Measurements from ENCODE around the gene AFMID.
A peak's percentile ranks its signal among the peaks of the same experiment; 100 is the strongest.
"Not testable (repeated sequence)": the region's sequence is repeated elsewhere in the genome, so short reads cannot be mapped to it uniquely, and the experiment has no call there.

The AFMID gene

GRCh38 chr17:78137392-78138203, 49.6 kb upstream of the AFMID start:
- H3K36me3 ChIP-seq (ENCODE audit: control insufficient read depth in 2 of 2, insufficient read depth in 1 of 2, low read length in 2 of 2), result no peaks in the 10 kb centered on the region
- H3K4me3 ChIP-seq (ENCODE audit: low read depth, low read length), result no peak overlapping the region
- TF ChIP-seq REPIN1 (tag by site-specific recombination; IDR thresholded peaks at IDR 0.05; ENCODE audit: low read depth) (no peak), CTCF (tag by site-specific recombination; IDR thresholded peaks at IDR 0.05) (peak; percentile 73), ZNF580 (tag by site-specific recombination; IDR thresholded peaks at IDR 0.05) (peak; percentile 95)
- H3K9me3 ChIP-seq (ENCODE audit: control insufficient read depth, insufficient read depth, low read depth, low read length), result no peaks in the 10 kb centered on the region
- ChIA-PET POLR2A (interaction anchor here (1.8 kb wide), 1 partner anchor 37 kb away, joined by 9 read pairs; no protein-coding TSS in a partner anchor), CTCF (interaction anchor here (0.5 to 2.6 kb wide), 15 partner anchors 9 to 113 kb away, joined by 3 to 9 read pairs (median 4); partner anchors contain the start of genes AFMID, C17orf99 and TK1)
- no peaks in the 10 kb centered on the region for H3K4me1 ChIP-seq (ENCODE audit: control insufficient read depth, insufficient read depth, low read length)
- H3K27ac ChIP-seq (ENCODE audit: extremely low read depth, low read depth, low read length), result no peak overlapping the region

- peak; percentile 28; the same call in 1 of the 2 replicates for TF ChIP-seq ZFP69B (tag by site-specific recombination; IDR thresholded peaks at IDR 0.05)
- no peak for TF ChIP-seq ZBTB48 (tag by site-specific recombination; IDR thresholded peaks at IDR 0.05)
- H3K4me1 ChIP-seq (ENCODE audit: control insufficient read depth, insufficient read depth, low read length), result no peaks in the 10 kb centered on the region
- no peak overlapping the region for H3K4me3 ChIP-seq (ENCODE audit: low read depth, low read length)
- no peaks in the 10 kb centered on the region for H3K36me3 ChIP-seq (ENCODE audit: control insufficient read depth in 2 of 2, insufficient read depth in 1 of 2, low read length in 2 of 2)
- no peaks in the 10 kb centered on the region for H3K9me3 ChIP-seq (ENCODE audit: control insufficient read depth, insufficient read depth, low read depth, low read length)
- no peak overlapping the region for H3K27ac ChIP-seq (ENCODE audit: extremely low read depth, low read depth, low read length)
- POLR2A ChIA-PET, result interaction anchor here (1.8 kb wide), 1 partner anchor 36 kb away, joined by 9 read pairs; no protein-coding TSS in a partner anchor
- CTCF ChIA-PET, result interaction anchor here (0.6 to 2.6 kb wide), 15 partner anchors 8 to 118 kb away, joined by 3 to 9 read pairs (median 5); partner anchors contain the start of genes AFMID, C17orf99 and TK1
Measured at GRCh38 chr17:78138204-78139060, 48.7 kb upstream of the AFMID start.

GRCh38 chr17:78139861-78140168, 47.3 kb upstream of the AFMID start:
- not testable (repeated sequence) for H3K27ac ChIP-seq (ENCODE audit: extremely low read depth, low read depth, low read length)

GRCh38 chr17:78140169-78141051, 46.8 kb upstream of the AFMID start:
- ChIA-PET CTCF (interaction anchor here (0.6 to 2.5 kb wide), 12 partner anchors 10 to 200 kb away, joined by 3 to 15 read pairs (median 4); partner anchors contain the start of genes AFMID, TK1 and TMC8), POLR2A (interaction anchor here (0.6 to 2.1 kb wide), 14 partner anchors 9 to 1673 kb away, joined by 3 to 27 read pairs (median 4); partner anchors contain the start of genes AFMID, TK1, TMC6 and TMC8)
- peaks cover 4% of the 10 kb centered on the region for H3K4me1 ChIP-seq (ENCODE audit: control insufficient read depth, insufficient read depth, low read length)
- no peaks in the 10 kb centered on the region for H3K36me3 ChIP-seq (ENCODE audit: control insufficient read depth in 2 of 2, insufficient read depth in 1 of 2, low read length in 2 of 2)
- no peak overlapping the region for H3K4me3 ChIP-seq (ENCODE audit: low read depth, low read length)
- no peaks in the 10 kb centered on the region for H3K9me3 ChIP-seq (ENCODE audit: control insufficient read depth, insufficient read depth, low read depth, low read length)
- no peak overlapping the region; the same call in 1 of the 2 replicates for H3K27ac ChIP-seq (ENCODE audit: extremely low read depth, low read depth, low read length)
- TF ChIP-seq SP7 (tag by site-specific recombination; IDR thresholded peaks at IDR 0.05) (peak; percentile 19; the same call in 1 of the 2 replicates), PATZ1 (tag by site-specific recombination; IDR thresholded peaks at IDR 0.05) (peak; percentile 85), ZNF792 (tag by site-specific recombination; IDR thresholded peaks at IDR 0.05) (no peak), ZFP69B (tag by site-specific recombination; IDR thresholded peaks at IDR 0.05) (peak; percentile 56; the same call in 1 of the 2 replicates), KLF7 (tag by site-specific recombination; IDR thresholded peaks at IDR 0.05; ENCODE audit: borderline replicate concordance) (peak; percentile 87; the same call in 1 of the 2 replicates), ZNF549 (tag by site-specific recombination; IDR thresholded peaks at IDR 0.05) (no peak), KLF1 (tag by site-specific recombination; IDR thresholded peaks at IDR 0.05) (peak; percentile 99), ZNF133 (tag by site-specific recombination; IDR thresholded peaks at IDR 0.05) (no peak), KLF10 (tag by site-specific recombination; IDR thresholded peaks at IDR 0.05) (no peak), KLF9 (tag by site-specific recombination; IDR thresholded peaks at IDR 0.05; ENCODE audit: low read depth) (peak; percentile 100), ZBTB17 (tag by site-specific recombination; IDR thresholded peaks at IDR 0.05) (peak; percentile 53; the same call in 1 of the 2 replicates), ZNF23 (tag by site-specific recombination; IDR thresholded peaks at IDR 0.05; ENCODE audit: borderline replicate concordance) (no peak), ZNF2 (tag by site-specific recombination; IDR thresholded peaks at IDR 0.05) (peak; percentile 52)

More at GRCh38 chr17:78139861-78140168, 47.3 kb upstream of the AFMID start:
- TF ChIP-seq EGR2 (tag by site-specific recombination; IDR thresholded peaks at IDR 0.05; ENCODE audit: low read depth) (peak; percentile 20; the same call in 1 of the 2 replicates), BCL11B (tag by site-specific recombination; IDR thresholded peaks at IDR 0.05; ENCODE audit: low read depth) (peak; percentile 6; the same call in 1 of the 2 replicates)
- not testable (repeated sequence) for H3K36me3 ChIP-seq (ENCODE audit: control insufficient read depth in 2 of 2, insufficient read depth in 1 of 2, low read length in 2 of 2); H3K4me3 ChIP-seq (ENCODE audit: low read depth, low read length); H3K9me3 ChIP-seq (ENCODE audit: control insufficient read depth, insufficient read depth, low read depth, low read length); H3K4me1 ChIP-seq (ENCODE audit: control insufficient read depth, insufficient read depth, low read length)
- POLR2A ChIA-PET, result interaction anchor here (0.6 to 2.1 kb wide), 13 partner anchors 9 to 1672 kb away, joined by 3 to 27 read pairs (median 5); partner anchors contain the start of genes AFMID, TK1, TMC6 and TMC8
- CTCF ChIA-PET, result interaction anchor here (0.6 to 2.5 kb wide), 11 partner anchors 10 to 115 kb away, joined by 3 to 15 read pairs (median 4); partner anchors contain the start of genes AFMID, TK1 and TMC8
